Activated T-helper 2 cell treated with anti-CD3 and anti-CD28 coated beads, Interferon-gamma antibody, Interleukin-2, Interleukin-4, amounts not matched to agents 10 μg/mL and 5 μg/mL and 100 μg/mL, durations not matched to agents 14 hours and 24 hours and 36 hours (primary cell): ENCODE measurements around the gene TNFAIP3. TPM values are rescaled to one million over a fixed set of nuclear protein-coding genes. Genes with fewer than 3 reads are reported as not detected.
"Not testable (repeated sequence)": the region's sequence is repeated elsewhere in the genome, so short reads cannot be mapped to it uniquely, and the experiment has no call there.

Experiments used
- DNase-seq: peaks from one replicate; pipeline ENCODE4 v3.0.0; 2021; ENCODE audit warnings: low spot score
- H3K27ac Mint-ChIP-seq: one replicate; pipeline ENCODE4 v1.8.0; 2021; ENCODE audit warnings: mixed read lengths
- H3K27me3 Mint-ChIP-seq: one replicate; pipeline ENCODE4 v1.8.0; 2021; ENCODE audit warnings: low read depth, mixed read lengths
- H3K36me3 Mint-ChIP-seq: one replicate; pipeline ENCODE4 v1.8.0; 2021; ENCODE audit warnings: low read depth, mixed read lengths
- H3K4me1 Mint-ChIP-seq: one replicate; pipeline ENCODE4 v1.8.0; 2021; ENCODE audit warnings: low read depth, mixed read lengths
- H3K4me3 Mint-ChIP-seq: one replicate; pipeline ENCODE4 v1.8.0; 2021; ENCODE audit warnings: low read depth, mild to moderate bottlenecking, moderate library complexity, mixed read lengths
- H3K9me3 Mint-ChIP-seq: one replicate; pipeline ENCODE4 v1.8.0; 2021; ENCODE audit warnings: mixed read lengths
- intact Hi-C: fragments of 100-400 bp; cut with micrococcal nuclease; formaldehyde crosslinking; loops from one replicate; pipeline ENCODE4 v1.15.1; 2023
- total RNA-seq: library from RNA; stranded (reverse); gene quantifications from 2 replicates; pipeline ENCODE4 v1.2.3, GENCODE V29; 2022

Gene TNFAIP3
- total RNA-seq, 1 donor from 2014 or later, result 251 TPM

GRCh38 chr6:137830511-137830911 is 36.5 kb upstream of the TNFAIP3 start:
- Mint-ChIP-seq H3K4me1 (peaks cover 57% of the 10 kb centered on the region), H3K4me3 (peak overlapping the region; percentile 48), H3K27me3 (no peaks in the 10 kb centered on the region), H3K36me3 (peaks cover 9% of the 10 kb centered on the region), H3K27ac (peak overlapping the region; percentile 92), H3K9me3 (peaks cover 10% of the 10 kb centered on the region)
- intact Hi-C loops, result loop anchor here (1.0 kb wide), 4 partner anchors 11 to 75 kb away; no protein-coding TSS in a partner anchor
- no peak for DNase-seq

DNA sequence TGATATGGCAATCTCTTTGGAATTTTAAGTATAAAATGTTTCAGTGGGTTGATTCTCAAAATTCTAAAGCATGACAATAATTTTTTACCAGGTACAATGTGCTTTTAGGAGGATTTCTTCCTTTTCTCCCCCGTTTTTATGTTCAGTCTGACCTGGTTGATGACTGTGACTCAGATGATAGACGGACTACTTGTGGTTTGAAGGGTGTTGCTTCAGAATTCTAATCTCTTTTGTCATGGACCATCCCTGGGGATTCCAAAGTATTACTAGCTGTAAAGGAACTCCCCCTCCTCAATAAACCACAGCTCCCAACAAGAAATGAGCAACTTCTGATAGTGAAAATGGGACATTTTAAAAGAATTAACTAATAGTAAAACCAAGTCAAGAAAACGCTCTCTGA is 34.9 kb upstream of the TNFAIP3 start:
- DNase-seq, result no peak
- Mint-ChIP-seq H3K36me3 (peaks cover 12% of the 10 kb centered on the region), H3K9me3 (peaks cover 10% of the 10 kb centered on the region), H3K4me3 (no peak overlapping the region), H3K27ac (peak overlapping the region; percentile 46), H3K27me3 (no peaks in the 10 kb centered on the region), H3K4me1 (peaks cover 49% of the 10 kb centered on the region)
- intact Hi-C loops, result no loop called here

GRCh38 chr6:137834508-137834907 is 32.6 kb upstream of the TNFAIP3 start:
- peaks cover 28% of the 10 kb centered on the region for H3K36me3 Mint-ChIP-seq
- no peaks in the 10 kb centered on the region for H3K27me3 Mint-ChIP-seq
- no peak for DNase-seq
- peaks cover 32% of the 10 kb centered on the region for H3K9me3 Mint-ChIP-seq
- intact Hi-C loops, result no loop called here
- H3K4me1 Mint-ChIP-seq, result peaks cover 33% of the 10 kb centered on the region
- H3K4me3 Mint-ChIP-seq, result no peak overlapping the region
- no peak overlapping the region for H3K27ac Mint-ChIP-seq

DNA sequence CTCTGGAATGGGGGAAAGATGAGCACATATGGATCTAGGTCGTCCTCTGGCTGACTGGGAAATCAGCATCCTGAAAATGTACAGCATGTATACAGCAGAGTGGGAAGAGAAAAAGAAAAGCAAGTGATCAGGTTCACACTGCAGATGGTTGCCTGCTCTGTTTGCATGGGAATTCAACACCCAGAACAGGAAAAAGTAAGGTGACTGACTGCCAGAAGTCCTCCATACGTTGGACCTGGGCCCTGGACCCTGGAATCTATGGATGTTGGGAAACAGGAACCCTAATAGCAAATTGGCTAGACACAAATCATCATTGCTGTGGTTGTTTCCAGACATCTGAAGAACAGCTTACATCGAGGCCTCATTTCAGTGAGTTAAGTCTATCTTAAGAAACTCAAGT is 30.3 kb upstream of the TNFAIP3 start:
- H3K27ac Mint-ChIP-seq, result no peak overlapping the region
- H3K27me3 Mint-ChIP-seq, result no peaks in the 10 kb centered on the region
- H3K36me3 Mint-ChIP-seq, result peaks cover 41% of the 10 kb centered on the region
- intact Hi-C loops, result no loop called here
- H3K9me3 Mint-ChIP-seq, result peaks cover 55% of the 10 kb centered on the region
- no peak for DNase-seq
- peaks cover 16% of the 10 kb centered on the region for H3K4me1 Mint-ChIP-seq
- H3K4me3 Mint-ChIP-seq, result no peak overlapping the region

DNA sequence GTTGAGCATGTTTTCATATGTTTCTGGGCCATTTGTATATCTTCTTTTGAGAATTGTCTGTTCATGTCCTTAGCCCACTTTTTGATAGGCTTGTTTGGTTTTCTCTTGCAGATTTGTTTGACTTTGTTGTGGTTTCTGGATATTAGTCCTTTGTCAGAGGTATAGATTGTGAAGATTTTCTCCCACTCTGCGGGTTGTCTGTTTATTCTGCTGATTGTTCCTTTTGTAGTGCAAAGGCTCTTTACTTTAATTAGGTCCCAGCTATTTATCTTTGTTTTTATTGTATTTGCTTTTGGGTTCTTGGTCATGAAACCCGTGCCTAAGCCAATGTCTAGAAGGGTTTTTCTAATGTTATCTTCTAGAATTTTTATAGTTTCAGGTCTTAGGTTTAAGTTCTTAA is 29.0 kb upstream of the TNFAIP3 start:
- H3K4me1 Mint-ChIP-seq, H3K4me3 Mint-ChIP-seq: not testable (repeated sequence)

GRCh38 chr6:137838597-137838996 is 28.5 kb upstream of the TNFAIP3 start:
- H3K27ac Mint-ChIP-seq, intact Hi-C loops, DNase-seq, H3K4me3 Mint-ChIP-seq, H3K27me3 Mint-ChIP-seq, H3K4me1 Mint-ChIP-seq: not testable (repeated sequence)
- Mint-ChIP-seq H3K36me3 (peaks cover 52% of the 10 kb centered on the region), H3K9me3 (peaks cover 70% of the 10 kb centered on the region)

More for the DNA sequence above, 29.0 kb upstream of the TNFAIP3 start:
- peaks cover 47% of the 10 kb centered on the region for H3K36me3 Mint-ChIP-seq
- H3K9me3 Mint-ChIP-seq, result peaks cover 67% of the 10 kb centered on the region
- peak overlapping the region; percentile 7 for H3K27ac Mint-ChIP-seq
- H3K27me3 Mint-ChIP-seq, intact Hi-C loops, DNase-seq: not testable (repeated sequence)

DNA sequence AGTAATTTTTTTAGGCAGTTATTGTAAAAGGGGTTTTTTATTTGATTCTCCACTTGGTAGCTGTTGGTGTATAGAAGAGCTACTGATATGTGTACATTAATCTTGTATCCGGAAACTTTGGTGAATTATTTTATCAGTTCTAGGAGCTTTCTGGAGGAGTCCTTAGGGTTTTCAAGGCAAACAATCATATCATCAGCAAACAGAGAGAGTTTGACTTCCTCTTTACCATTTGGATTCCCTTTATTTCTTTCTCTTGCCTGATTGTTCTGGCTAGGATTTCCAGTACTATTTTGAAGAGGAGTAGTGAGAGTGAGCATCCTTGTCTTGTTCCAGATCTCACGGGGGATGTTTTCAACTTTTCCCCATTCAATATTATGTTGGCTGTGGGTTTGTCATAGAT is 28.0 kb upstream of the TNFAIP3 start:
- Mint-ChIP-seq H3K9me3 (peaks cover 71% of the 10 kb centered on the region), H3K36me3 (peaks cover 52% of the 10 kb centered on the region), H3K27ac (no peak overlapping the region), H3K4me1 (peaks cover 8% of the 10 kb centered on the region), H3K27me3 (no peaks in the 10 kb centered on the region), H3K4me3 (no peak overlapping the region)
- no peak for DNase-seq
- intact Hi-C loops, result no loop called here

- DNase-seq, result no peak
- Mint-ChIP-seq H3K4me1 (peaks cover 8% of the 10 kb centered on the region), H3K27ac (no peak overlapping the region), H3K27me3 (no peaks in the 10 kb centered on the region), H3K36me3 (peaks cover 47% of the 10 kb centered on the region), H3K4me3 (no peak overlapping the region), H3K9me3 (peaks cover 67% of the 10 kb centered on the region)
- intact Hi-C loops, result no loop called here
These were observed 26.8 kb upstream of the TNFAIP3 start for GRCh38 chr6:137840252-137840651.

DNA sequence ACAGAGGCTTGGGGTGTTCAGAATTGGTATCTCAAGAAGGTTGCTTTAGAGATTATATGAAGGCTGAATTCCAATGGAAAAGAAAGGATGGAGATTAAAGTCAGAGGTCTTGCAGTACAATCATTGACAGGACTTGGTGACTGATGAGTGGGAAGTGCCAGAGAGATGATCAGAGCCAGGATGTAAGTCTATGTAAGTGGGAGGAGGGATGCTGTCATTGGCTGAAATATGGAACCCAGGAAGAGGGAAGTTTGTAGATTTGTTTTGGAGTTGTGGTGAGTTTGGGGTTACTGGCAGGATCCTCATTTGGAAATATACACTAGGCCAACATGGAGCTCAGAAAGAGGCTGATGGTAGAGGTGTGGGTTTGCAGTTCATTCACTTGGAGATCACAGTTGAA is 23.8 kb upstream of the TNFAIP3 start:
- DNase-seq, result no peak
- intact Hi-C loops, result no loop called here
- H3K4me3 Mint-ChIP-seq, result no peak overlapping the region
- H3K4me1 Mint-ChIP-seq, result peaks cover 4% of the 10 kb centered on the region
- peaks cover 57% of the 10 kb centered on the region for H3K9me3 Mint-ChIP-seq
- H3K36me3 Mint-ChIP-seq, result peaks cover 39% of the 10 kb centered on the region
- H3K27ac Mint-ChIP-seq, result no peak overlapping the region
- no peaks in the 10 kb centered on the region for H3K27me3 Mint-ChIP-seq

GRCh38 chr6:137844327-137844726 is 22.7 kb upstream of the TNFAIP3 start:
- H3K4me1 Mint-ChIP-seq, intact Hi-C loops, H3K27me3 Mint-ChIP-seq, DNase-seq, H3K27ac Mint-ChIP-seq, H3K4me3 Mint-ChIP-seq: not testable (repeated sequence)
- Mint-ChIP-seq H3K9me3 (peaks cover 46% of the 10 kb centered on the region), H3K36me3 (peaks cover 29% of the 10 kb centered on the region)

- H3K27ac Mint-ChIP-seq, H3K27me3 Mint-ChIP-seq, H3K4me1 Mint-ChIP-seq, DNase-seq, H3K4me3 Mint-ChIP-seq: not testable (repeated sequence)
- intact Hi-C loops, result loop anchor here (5.0 kb wide), 1 partner anchor 32 kb away; no protein-coding TSS in a partner anchor
- Mint-ChIP-seq H3K36me3 (peaks cover 27% of the 10 kb centered on the region), H3K9me3 (peaks cover 41% of the 10 kb centered on the region)
These were observed 22.3 kb upstream of the TNFAIP3 start for GRCh38 chr6:137844773-137845172.

- DNase-seq, result no peak
- Mint-ChIP-seq H3K4me1 (peaks cover 5% of the 10 kb centered on the region), H3K9me3 (peaks cover 34% of the 10 kb centered on the region), H3K36me3 (peaks cover 20% of the 10 kb centered on the region), H3K27me3 (no peaks in the 10 kb centered on the region), H3K4me3 (no peak overlapping the region), H3K27ac (no peak overlapping the region)
- intact Hi-C loops, result loop anchor here (5.0 kb wide), 1 partner anchor 33 kb away; no protein-coding TSS in a partner anchor
These were observed 21.6 kb upstream of the TNFAIP3 start for GRCh38 chr6:137845460-137845859.

DNA sequence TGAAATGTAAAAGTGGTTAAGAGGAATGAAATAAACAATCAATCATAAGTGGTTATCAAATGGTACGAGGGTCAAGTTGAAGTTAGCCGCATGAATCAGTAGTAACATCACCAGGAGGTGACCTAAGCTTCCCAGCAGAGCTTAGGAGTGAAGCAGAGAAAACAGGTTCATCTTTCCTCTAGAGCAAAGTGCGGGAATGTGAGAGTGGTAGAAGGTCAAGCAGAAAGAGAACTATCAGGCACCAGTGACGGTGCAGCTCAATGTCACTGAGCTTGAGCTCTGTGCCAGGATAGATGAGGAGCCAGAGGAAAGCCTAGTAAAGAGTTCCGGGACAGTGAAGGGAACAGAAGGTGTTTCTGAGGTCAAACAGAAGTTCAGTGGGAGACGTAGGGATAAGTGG is 20.8 kb upstream of the TNFAIP3 start:
- Mint-ChIP-seq H3K4me3 (no peak overlapping the region), H3K9me3 (peaks cover 26% of the 10 kb centered on the region), H3K27ac (no peak overlapping the region), H3K4me1 (peaks cover 14% of the 10 kb centered on the region), H3K27me3 (no peaks in the 10 kb centered on the region), H3K36me3 (peaks cover 12% of the 10 kb centered on the region)
- DNase-seq, result no peak
- intact Hi-C loops, result loop anchor here (5.0 kb wide), 1 partner anchor 34 kb away; no protein-coding TSS in a partner anchor
